Activated naive CD4-positive, alpha-beta T cell treated with anti-CD3 and anti-CD28 coated beads, Interleukin-2, amount 10 ng/mL, durations not matched to agents 5 hours and 36 hours (primary cell): Measurements from ENCODE around the gene SLC5A7. TPM values are rescaled to one million over a fixed set of nuclear protein-coding genes. Genes with fewer than 3 reads are reported as not detected.

Source experiments
- total RNA-seq, 2 experiments: library from RNA; stranded (reverse); gene quantifications; one replicate each; pipeline ENCODE4 v1.2.3, GENCODE V29; 2021

Gene SLC5A7
- total RNA-seq: not detected

DNA sequence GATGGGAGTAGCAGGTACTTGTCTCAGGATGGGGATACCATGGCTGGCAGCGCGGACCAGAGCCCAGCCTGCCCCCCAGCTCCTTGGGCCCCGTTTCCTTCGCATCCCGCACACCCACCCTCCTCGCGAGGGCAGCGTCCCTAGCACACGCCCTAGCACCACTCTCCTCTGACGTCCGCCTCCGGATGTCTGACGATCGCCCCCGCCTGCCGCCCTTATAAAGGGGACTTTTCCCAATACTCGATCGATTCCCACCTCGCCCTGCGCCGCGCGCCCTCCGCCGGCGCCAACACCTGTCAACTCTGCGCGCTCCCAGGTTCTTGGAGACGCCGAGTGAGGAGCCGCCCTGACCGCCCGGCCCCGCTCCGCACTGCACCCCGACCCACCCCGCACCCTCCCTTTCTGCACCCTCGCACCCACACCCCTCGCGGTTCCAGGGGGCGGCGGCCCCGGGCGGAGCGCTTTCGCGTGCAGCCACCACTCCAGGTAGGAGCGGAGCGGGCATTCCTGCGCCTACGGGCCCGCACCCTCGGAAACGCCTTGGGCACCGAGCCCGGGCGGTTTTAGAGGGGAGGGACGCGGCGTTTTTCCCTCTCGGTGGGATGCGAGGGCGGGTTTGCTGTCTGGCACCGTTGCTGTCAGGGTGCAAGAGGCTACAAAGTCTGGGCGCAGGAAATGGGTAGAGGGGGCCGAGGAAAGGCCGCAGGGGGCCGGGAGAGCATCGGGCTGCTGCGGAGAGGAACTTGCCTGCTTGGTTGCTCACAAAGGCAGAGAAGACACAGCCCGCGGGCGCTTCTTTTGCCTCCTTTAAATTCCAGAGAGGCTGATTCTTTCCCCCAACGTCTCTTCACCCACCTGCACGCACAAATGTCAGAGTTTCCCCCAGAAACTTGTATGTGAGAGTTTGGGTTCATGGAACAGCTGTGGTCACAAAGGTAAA lies at the start of gene SLC5A7:
SLC5A7 (plus strand) TSS at position 247 of the 940 bp plus-strand sequence. CDS start 1,632 bp downstream, outside the sequence.

Other genes with a start within 250 kb of the SLC5A7 start
- gene RGPD4, start 159.6 kb upstream of the SLC5A7 start, total RNA-seq: under 1 TPM in 1 of 2 experiments, not detected in 1; 0.05 TPM